Measurements from ENCODE around the gene UQCC3. TPM values are rescaled to one million over a fixed set of nuclear protein-coding genes. Genes with fewer than 3 reads are reported as not detected.

The UQCC3 gene
- total and polyA plus RNA-seq, 9 of the 15 experiments (the other 6 are each of a cell fraction or from before 2014, with no cell fraction given), result 3.3 to 44.3 (median 8.0) TPM

GRCh38 chr11:62671608-62672389, at the start of gene UQCC3, which contains the start of gene LBHD1 (continued):
- TF ChIP-seq MITF (IDR thresholded peaks at IDR 0.05), result 0 out of 2 replicates have a peak, but pooled peaks have one; percentile 12
- no peak for TF ChIP-seq XRCC3 (IDR thresholded peaks at IDR 0.05)
- TF ChIP-seq ZNF57 (CRISPR knock-in tag; IDR thresholded peaks at IDR 0.05), result 0 out of 2 replicates have a peak, but pooled peaks have one; percentile 5
- no peak for TF ChIP-seq ZBTB33 (CRISPR knock-in tag; IDR thresholded peaks at IDR 0.05)
- TF ChIP-seq PCBP2 (IDR thresholded peaks at IDR 0.05; ENCODE audit: low read depth, low read length, poor library complexity, severe bottlenecking), result no peak
- TF ChIP-seq ZNF212 (CRISPR knock-in tag; IDR thresholded peaks at IDR 0.05), result no peak
- TF ChIP-seq ZNF445 (CRISPR knock-in tag; IDR thresholded peaks at IDR 0.05; ENCODE audit: low read depth), result no peak
- TF ChIP-seq ZNF140 (CRISPR knock-in tag; IDR thresholded peaks at IDR 0.05), result no peak
- no peak for TF ChIP-seq ZNF764 (CRISPR knock-in tag; IDR thresholded peaks at IDR 0.05; ENCODE audit: low read depth)
- TF ChIP-seq CBX3 (IDR thresholded peaks at IDR 0.05; ENCODE audit: borderline replicate concordance in 1 of 2, low read length in 2 of 2), result no peak
- TF ChIP-seq TFAP4 (CRISPR knock-in tag; IDR thresholded peaks at IDR 0.05; ENCODE audit: borderline replicate concordance), result peak; percentile 37; the same call in 1 of the 2 replicates
- no peak; the same call in 1 of the 2 replicates for TF ChIP-seq NR2C2 (CRISPR knock-in tag; IDR thresholded peaks at IDR 0.05)
- TF ChIP-seq NR2C2 (tag; IDR thresholded peaks at IDR 0.05), result peak; percentile 93
- no peak for TF ChIP-seq ZNF551 (CRISPR knock-in tag; IDR thresholded peaks at IDR 0.05)
- TF ChIP-seq ARID3B (CRISPR knock-in tag; IDR thresholded peaks at IDR 0.05; ENCODE audit: borderline replicate concordance), result peak; percentile 19; the same call in 1 of the 2 replicates
- TF ChIP-seq ZBTB2 (IDR thresholded peaks at IDR 0.05), result 0 out of 2 replicates have a peak, but pooled peaks have one; percentile 7
- no peak for TF ChIP-seq PATZ1 (CRISPR knock-in tag; IDR thresholded peaks at IDR 0.05; ENCODE audit: borderline replicate concordance)
